ENCODE data around the gene TNFRSF14.
A peak's percentile ranks its signal among the peaks of the same experiment; 100 is the strongest.

TNFRSF14 gene
- total RNA-seq = 121 to 226 (median 156) reads per million in 9 experiments

DNA sequence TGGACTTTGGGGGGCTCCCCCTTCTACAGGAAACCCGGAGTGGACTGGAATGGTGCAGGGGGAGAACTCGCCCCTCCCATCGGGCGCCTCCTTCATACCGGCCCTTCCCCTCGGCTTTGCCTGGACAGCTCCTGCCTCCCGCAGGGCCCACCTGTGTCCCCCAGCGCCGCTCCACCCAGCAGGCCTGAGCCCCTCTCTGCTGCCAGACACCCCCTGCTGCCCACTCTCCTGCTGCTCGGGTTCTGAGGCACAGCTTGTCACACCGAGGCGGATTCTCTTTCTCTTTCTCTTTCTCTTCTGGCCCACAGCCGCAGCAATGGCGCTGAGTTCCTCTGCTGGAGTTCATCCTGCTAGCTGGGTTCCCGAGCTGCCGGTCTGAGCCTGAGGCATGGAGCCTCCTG, at the start of gene TNFRSF14:
Gene TNFRSF14, plus strand, starts transcription at position 95 of the 401 bp plus-strand sequence. Its CDS starts 294 bp downstream, at position 389.
- DNase-seq = peak; percentile 67 to 73 (median 71)
- peak; percentile 76 for ATAC-seq (replicated peaks)
- H3K36me3 Mint-ChIP-seq (ENCODE audit: insufficient read depth) = peaks cover 35% of the 10 kb centered on the region
- no peaks in the 10 kb centered on the region for H3K9me3 Mint-ChIP-seq
- peak within 1 kb of the TSS; percentile 96 to 99 for H3K27ac Mint-ChIP-seq
- H3K4me3 Mint-ChIP-seq = peak within 1 kb of the TSS; percentile 93 to 98
- no peaks in the 10 kb centered on the region for H3K27me3 Mint-ChIP-seq
- peaks cover 40 to 43% of the 10 kb centered on the region in 2 donors for H3K4me1 Mint-ChIP-seq (ENCODE audit: low read depth in 2 of 2)

DNA sequence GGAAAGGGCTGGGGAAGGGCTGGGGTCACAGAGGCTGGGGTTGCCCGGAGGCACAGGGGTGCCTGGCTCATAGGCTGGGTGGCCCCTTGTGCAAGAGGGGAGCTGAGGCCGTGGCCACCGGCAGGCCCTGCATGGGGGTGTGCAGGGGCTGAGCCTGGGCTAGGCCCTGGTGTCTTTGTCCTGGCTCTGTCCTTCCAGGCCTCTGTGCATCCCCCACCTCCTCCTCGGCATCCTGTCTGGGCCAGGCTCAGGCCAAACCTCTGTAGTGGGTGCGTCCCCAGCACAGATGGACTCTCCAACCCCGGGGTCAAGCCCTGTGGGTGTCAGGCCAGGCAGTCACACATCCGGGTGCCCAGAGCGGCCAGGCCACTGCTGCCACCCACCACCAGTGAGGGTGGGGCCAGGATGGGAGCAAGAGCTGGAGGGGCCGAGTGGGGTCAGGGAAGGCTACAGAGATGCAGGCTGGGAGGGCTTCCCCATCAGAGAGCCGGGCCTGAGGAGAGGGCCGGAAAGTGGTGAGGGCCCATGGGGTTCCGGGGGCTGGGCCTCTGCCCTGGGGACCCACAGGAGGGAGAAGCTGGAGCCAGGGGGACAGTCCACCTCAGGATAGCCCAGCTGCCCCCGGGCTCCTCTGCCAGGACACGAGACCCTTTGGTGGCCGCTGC, 49.1 kb upstream of the TNFRSF14 start:
- H3K9me3 Mint-ChIP-seq = no peaks in the 10 kb centered on the region
- H3K4me3 Mint-ChIP-seq = no peak overlapping the region
- no peak overlapping the region for H3K27ac Mint-ChIP-seq
- no peak for ATAC-seq (replicated peaks)
- H3K36me3 Mint-ChIP-seq (ENCODE audit: insufficient read depth) = peaks cover 34% of the 10 kb centered on the region
- peaks cover 0 to 2% of the 10 kb centered on the region in 2 donors for H3K4me1 Mint-ChIP-seq (ENCODE audit: low read depth in 2 of 2)
- no peaks in the 10 kb centered on the region for H3K27me3 Mint-ChIP-seq
- DNase-seq = no peak

DNA sequence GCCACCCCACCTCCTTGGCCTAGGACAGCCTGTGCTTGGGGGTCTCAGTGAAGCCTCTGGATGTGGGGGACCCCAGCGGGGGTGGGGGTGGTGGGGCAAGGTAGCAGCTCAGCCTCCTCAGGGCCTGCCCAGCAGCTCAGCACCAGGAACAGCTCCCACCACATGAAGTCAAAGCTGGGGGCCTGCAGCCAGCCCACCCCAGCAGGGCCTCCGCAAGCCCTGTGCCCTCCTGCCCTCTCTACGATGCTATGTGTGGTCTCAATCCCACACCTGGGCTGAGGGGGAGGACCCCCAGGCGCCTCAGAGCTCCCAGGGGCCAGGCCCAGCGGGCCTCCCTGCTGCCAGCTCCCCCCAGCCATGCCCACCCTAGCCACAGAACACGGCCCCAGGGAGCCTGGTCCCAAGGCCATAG, 48.4 kb upstream of the TNFRSF14 start:
- Mint-ChIP-seq H3K4me1 (ENCODE audit: low read depth in 2 of 2) (peaks cover 0 to 2% of the 10 kb centered on the region in 2 donors), H3K36me3 (ENCODE audit: insufficient read depth) (peaks cover 37% of the 10 kb centered on the region), H3K4me3 (no peak overlapping the region), H3K9me3 (no peaks in the 10 kb centered on the region), H3K27ac (no peak overlapping the region), H3K27me3 (no peaks in the 10 kb centered on the region)
- ATAC-seq (replicated peaks) (no peak), DNase-seq (no peak)

DNA sequence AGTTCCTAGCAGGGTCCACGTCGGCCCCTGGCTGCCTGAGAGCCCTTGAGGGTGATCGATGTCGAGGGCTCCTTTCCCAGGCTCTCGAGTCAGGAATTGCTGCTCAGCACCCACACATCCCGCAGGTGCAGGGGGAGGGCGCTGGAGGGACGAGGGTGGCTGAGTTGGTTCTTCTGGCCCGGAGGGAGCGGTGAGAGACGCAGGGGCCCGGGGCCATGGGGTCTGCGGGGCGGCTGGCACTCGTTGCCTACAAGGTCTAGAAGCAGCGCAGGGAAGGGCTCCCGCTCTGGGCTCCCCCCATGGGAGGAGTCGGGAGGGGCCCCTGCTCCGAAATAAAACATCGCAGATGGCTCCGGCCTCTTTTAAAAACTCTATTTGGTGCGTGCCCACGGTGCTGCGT, 48.0 kb upstream of the TNFRSF14 start:
- Mint-ChIP-seq H3K36me3 (ENCODE audit: insufficient read depth) (peaks cover 37% of the 10 kb centered on the region), H3K27ac (no peak overlapping the region), H3K4me1 (ENCODE audit: low read depth in 2 of 2) (peaks cover 0 to 2% of the 10 kb centered on the region in 2 donors), H3K4me3 (no peak overlapping the region), H3K9me3 (no peaks in the 10 kb centered on the region), H3K27me3 (no peaks in the 10 kb centered on the region)
- DNase-seq (no peak), ATAC-seq (replicated peaks) (no peak)

DNA sequence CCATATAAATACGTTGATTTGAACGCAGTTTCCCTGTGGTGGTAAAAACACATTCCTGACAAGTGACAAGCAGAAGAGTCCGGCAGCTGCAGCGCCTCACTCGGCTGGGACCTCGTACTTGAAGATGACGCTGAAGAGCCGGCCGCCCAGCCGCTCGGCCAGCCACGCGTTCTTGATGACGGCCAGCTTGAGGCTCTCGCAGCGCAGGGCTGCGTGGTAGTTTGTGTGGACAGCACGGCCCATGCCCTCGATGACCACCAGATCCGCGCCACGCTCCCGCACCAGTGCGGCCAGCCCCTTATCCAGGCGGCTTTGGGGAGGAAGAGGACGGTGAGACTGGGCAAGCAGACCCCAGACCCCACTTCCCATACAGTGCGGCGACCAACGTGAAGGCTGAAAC, 47.4 kb upstream of the TNFRSF14 start:
- no peak overlapping the region for H3K27ac Mint-ChIP-seq
- H3K27me3 Mint-ChIP-seq = no peaks in the 10 kb centered on the region
- peaks cover 43% of the 10 kb centered on the region for H3K36me3 Mint-ChIP-seq (ENCODE audit: insufficient read depth)
- peaks cover 0 to 2% of the 10 kb centered on the region in 2 donors for H3K4me1 Mint-ChIP-seq (ENCODE audit: low read depth in 2 of 2)
- ATAC-seq (replicated peaks) = no peak
- no peaks in the 10 kb centered on the region for H3K9me3 Mint-ChIP-seq
- DNase-seq = no peak
- no peak overlapping the region for H3K4me3 Mint-ChIP-seq

DNA sequence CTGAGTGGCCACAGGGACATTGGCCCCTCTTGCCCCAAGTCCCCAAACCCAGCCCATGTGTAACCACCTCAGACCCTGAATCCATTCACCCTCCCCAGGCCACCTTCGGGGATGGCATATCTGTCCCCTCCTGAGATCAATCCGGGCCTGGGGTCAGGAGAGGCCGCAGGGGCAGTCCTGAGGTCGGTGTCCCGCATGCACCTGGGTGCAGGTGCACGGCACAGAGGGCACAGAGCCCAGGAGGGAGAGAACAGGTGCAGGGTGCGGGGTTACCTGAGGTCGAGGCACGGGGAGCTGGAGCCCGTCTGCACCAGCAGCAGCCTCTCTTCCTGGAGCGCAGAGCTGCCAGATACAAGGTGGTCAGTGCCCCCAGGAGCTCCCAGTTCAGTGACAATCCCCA, 46.6 kb upstream of the TNFRSF14 start:
- peaks cover 0 to 2% of the 10 kb centered on the region in 2 donors for H3K4me1 Mint-ChIP-seq (ENCODE audit: low read depth in 2 of 2)
- H3K4me3 Mint-ChIP-seq = no peak overlapping the region
- no peak for ATAC-seq (replicated peaks)
- no peaks in the 10 kb centered on the region for H3K9me3 Mint-ChIP-seq
- peaks cover 43% of the 10 kb centered on the region for H3K36me3 Mint-ChIP-seq (ENCODE audit: insufficient read depth)
- no peak for DNase-seq
- peak overlapping the region in 1 of 2 donors; percentile 23 for H3K27ac Mint-ChIP-seq
- H3K27me3 Mint-ChIP-seq = no peaks in the 10 kb centered on the region

DNA sequence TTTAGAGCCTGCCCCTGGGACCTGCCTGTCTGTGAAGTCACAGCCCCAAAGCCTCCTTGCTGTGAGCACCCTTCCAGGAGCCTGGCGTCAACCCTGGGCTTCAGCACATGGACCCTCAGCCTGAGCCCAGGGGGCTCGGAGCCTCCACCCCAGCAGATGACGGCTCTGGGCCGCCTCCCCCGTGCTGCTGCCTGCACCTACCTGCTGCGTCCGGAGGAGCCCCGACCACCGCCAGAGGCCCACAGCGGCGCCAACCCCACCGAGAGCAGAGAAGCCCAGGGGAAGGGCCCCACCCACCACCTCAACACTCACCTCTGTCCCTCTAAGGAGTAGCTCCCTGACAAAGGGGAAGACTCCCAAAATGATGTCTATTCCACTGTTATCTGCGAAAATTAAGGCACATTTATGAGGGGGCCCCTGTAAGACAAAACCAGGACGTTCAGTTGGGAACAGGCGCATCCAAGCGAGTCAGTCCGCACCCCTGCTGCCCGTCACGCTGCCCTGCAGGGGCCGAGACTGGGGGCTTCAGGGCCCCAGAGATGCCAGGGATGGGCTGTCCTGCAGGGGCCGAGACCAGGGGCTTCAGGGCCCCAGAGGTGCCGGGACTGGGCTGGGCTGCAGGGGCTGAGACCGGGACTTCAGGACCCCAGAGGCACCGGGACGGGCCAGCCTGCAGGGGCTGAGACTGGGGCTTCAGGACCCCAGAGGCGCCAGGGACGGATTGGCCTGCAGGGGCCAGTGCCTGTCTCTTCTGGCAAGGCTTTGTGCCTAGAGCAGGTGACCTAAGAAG, 45.6 kb upstream of the TNFRSF14 start:
- no peaks in the 10 kb centered on the region for H3K9me3 Mint-ChIP-seq
- no peak overlapping the region for H3K27ac Mint-ChIP-seq
- H3K4me3 Mint-ChIP-seq = no peak overlapping the region
- H3K4me1 Mint-ChIP-seq (ENCODE audit: low read depth in 2 of 2) = peaks cover 0 to 2% of the 10 kb centered on the region in 2 donors
- ATAC-seq (replicated peaks) (no peak), DNase-seq (no peak)
- H3K27me3 Mint-ChIP-seq = no peaks in the 10 kb centered on the region
- H3K36me3 Mint-ChIP-seq (ENCODE audit: insufficient read depth) = peaks cover 50% of the 10 kb centered on the region

DNA sequence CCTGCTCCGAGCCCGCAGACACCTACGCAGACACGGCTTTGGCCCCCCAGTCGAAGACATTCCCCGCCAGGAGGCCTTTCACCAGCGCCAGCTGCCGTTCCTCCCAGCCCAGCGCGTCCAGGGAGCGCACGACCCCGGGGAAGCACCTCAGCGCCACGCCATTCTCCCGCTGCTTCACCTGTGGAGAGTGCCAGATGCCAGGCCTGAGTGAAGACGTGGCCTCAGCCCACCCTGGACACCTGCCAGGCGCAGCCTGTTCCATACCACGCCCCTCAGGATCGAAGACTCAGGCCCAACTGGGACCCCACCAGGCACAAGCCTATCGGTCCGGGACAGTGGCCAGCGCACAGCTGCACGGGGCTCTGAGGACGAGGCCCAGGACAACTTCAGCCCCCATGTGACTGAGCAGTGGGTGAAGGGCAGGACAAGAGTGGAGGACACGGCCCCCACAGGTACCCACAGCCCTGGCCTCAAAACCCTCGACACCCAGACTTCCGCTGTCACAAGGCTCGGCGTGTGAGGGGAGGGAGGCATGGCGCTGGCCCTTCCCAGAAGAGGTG, 43.2 kb upstream of the TNFRSF14 start:
- peaks cover 0 to 2% of the 10 kb centered on the region in 2 donors for H3K4me1 Mint-ChIP-seq (ENCODE audit: low read depth in 2 of 2)
- no peak overlapping the region for H3K27ac Mint-ChIP-seq
- no peaks in the 10 kb centered on the region for H3K9me3 Mint-ChIP-seq
- H3K36me3 Mint-ChIP-seq (ENCODE audit: insufficient read depth) = peaks cover 62% of the 10 kb centered on the region
- no peaks in the 10 kb centered on the region for H3K27me3 Mint-ChIP-seq
- no peak overlapping the region for H3K4me3 Mint-ChIP-seq
- DNase-seq = no peak
- ATAC-seq (replicated peaks) = no peak

DNA sequence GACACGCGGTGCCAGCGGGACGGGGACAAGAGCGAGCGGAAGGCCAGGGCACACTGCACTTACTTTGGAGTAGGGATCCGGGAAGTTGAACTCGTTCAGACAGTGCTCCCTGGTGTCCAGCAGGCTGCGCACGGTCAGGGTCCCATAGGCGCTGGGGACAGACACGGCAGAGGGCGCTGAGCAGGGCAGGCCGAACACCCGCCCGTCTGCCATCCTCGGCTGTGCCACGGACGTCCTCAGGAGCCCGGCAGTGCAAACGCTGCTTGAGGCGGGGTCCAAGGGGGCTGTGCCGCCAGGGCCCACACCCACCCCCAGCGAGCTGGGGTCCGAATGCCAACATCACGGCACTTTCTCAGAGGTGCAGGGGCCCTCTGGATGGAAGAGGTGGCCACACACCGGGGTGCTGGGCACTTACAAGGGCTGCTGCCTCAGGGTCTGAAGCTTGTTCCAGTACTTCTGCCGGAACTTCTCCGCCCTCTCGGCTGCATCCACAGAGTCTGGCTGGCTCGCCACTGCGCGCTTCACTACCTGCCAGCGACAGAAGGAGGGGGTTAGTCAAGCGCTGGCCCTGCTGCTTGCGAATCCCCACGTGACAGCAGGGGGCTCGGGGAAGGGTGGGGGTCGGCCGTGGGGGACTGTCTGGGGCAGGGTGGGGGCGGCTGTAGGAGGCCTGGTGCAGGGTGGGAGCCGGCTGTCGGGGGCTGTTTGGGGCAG, 42.1 kb upstream of the TNFRSF14 start:
- Mint-ChIP-seq H3K27me3 (no peaks in the 10 kb centered on the region), H3K9me3 (no peaks in the 10 kb centered on the region), H3K27ac (no peak overlapping the region), H3K36me3 (ENCODE audit: insufficient read depth) (peaks cover 61% of the 10 kb centered on the region), H3K4me3 (no peak overlapping the region), H3K4me1 (ENCODE audit: low read depth in 2 of 2) (peaks cover 0 to 2% of the 10 kb centered on the region in 2 donors)
- ATAC-seq (replicated peaks) (no peak), DNase-seq (no peak)

DNA sequence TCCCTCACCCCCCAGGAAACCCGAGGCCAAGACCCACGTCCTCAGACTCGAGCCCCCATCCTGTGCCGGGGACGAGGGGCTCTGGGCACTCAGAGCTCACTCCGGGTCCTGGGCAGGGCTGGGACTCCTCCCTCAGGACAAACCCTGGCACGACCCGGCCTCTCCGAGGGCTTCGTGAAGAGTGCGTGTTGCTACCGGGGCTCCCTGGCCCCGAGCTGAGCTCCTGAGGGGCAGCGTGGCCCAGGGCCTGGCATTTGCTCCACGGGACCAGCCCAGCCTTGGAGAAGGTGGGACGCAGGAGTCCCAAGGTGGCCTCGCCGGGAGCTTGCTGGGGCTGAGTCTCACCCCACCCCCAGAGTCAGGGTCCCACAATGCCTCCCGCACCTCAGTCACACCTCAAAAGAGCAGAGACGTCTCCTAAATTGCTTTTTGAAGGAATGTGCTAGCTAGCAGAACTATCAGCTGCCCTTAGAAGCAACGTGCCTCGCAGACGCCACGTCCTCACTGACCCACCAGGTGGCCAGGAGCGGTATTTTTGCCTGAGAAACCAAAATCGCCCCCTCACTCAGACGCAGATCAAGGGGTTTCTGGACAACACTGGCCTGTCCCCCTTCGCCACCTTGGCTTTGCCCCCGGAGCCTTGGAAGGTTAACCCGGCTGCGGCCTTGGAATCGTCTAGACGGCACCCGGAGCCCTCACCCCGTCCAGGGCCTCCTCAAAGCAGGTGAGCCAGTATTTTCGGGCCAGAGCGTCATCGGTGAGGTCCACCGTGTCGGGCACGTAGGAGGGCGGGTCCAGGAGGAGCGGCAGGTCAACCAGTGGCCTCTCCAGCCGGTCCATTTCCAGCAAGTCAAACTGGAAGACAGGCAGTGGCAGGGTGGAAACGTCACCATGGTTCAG, 41.1 kb upstream of the TNFRSF14 start:
- Mint-ChIP-seq H3K27me3 (no peaks in the 10 kb centered on the region), H3K4me3 (no peak overlapping the region), H3K9me3 (no peaks in the 10 kb centered on the region), H3K27ac (no peak overlapping the region), H3K4me1 (ENCODE audit: low read depth in 2 of 2) (peaks cover 0 to 2% of the 10 kb centered on the region in 2 donors), H3K36me3 (ENCODE audit: insufficient read depth) (peaks cover 53% of the 10 kb centered on the region)
- ATAC-seq (replicated peaks) (no peak), DNase-seq (no peak)

DNA sequence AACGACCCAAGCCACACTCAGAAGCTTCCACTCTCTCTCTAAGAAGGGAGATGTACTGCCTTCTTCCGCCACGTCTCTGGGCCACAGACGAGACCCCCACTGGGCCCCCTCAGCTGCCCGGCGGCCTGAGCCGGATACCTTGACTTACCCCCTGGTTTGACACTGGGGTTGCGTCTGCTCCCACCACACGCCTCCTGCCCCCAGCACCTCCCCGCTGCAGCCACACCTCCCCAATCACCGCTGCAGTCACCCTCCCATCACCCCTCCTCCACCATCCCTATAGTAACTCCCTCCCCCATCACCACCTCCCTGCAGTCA, 40.4 kb upstream of the TNFRSF14 start:
- ATAC-seq (replicated peaks) = no peak
- no peak for DNase-seq
- H3K4me1 Mint-ChIP-seq (ENCODE audit: low read depth in 2 of 2) = peaks cover 0 to 2% of the 10 kb centered on the region in 2 donors
- no peaks in the 10 kb centered on the region for H3K9me3 Mint-ChIP-seq
- no peaks in the 10 kb centered on the region for H3K27me3 Mint-ChIP-seq
- no peak overlapping the region for H3K27ac Mint-ChIP-seq
- peaks cover 54% of the 10 kb centered on the region for H3K36me3 Mint-ChIP-seq (ENCODE audit: insufficient read depth)
- H3K4me3 Mint-ChIP-seq = no peak overlapping the region

DNA sequence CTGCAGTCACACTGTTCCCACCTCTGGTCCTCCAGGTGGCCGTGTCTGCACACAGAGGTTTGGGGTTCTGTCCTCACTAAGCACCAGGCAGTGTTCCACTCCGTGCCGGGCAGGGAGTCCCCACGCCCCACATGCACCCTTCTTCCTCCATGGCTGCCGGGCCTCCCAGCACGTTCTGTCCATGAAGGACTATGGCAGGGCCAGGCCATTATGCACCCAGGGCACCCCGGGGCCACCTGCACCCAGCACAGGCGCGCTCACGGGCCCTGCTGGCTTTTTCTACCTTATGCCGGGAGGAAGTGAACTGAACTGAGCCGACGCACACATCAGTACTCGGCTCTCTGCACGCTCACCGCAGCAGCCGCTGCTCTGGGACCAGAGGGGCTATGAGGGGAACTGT, 40.0 kb upstream of the TNFRSF14 start:
- Mint-ChIP-seq H3K27me3 (no peaks in the 10 kb centered on the region), H3K9me3 (no peaks in the 10 kb centered on the region), H3K27ac (no peak overlapping the region), H3K4me1 (ENCODE audit: low read depth in 2 of 2) (peaks cover 0 to 2% of the 10 kb centered on the region in 2 donors), H3K4me3 (no peak overlapping the region), H3K36me3 (ENCODE audit: insufficient read depth) (peaks cover 54% of the 10 kb centered on the region)
- ATAC-seq (replicated peaks) = no peak
- DNase-seq = no peak

DNA sequence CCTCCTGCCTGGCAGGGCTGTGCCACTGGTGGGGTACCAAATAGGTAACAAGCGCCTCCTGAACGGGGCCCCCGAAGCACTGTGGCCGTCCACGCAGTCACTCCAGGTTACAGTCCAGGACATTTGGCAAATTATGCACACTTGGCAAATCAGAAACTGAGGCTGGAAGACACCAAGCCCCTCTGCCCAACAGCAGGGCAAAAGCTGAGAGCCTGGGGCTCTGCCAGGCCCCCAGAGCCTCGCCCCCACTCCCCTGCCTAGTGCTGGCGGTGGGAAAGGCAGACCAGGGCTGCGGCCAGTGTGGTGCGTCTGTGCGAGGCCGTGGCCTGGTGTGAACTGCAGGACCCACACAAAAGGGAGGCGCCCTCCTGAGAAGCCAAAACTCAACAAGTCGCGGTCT, 39.2 kb upstream of the TNFRSF14 start:
- ATAC-seq (replicated peaks) = no peak
- H3K4me3 Mint-ChIP-seq = no peak overlapping the region
- no peak for DNase-seq
- H3K27me3 Mint-ChIP-seq = no peaks in the 10 kb centered on the region
- peaks cover 52% of the 10 kb centered on the region for H3K36me3 Mint-ChIP-seq (ENCODE audit: insufficient read depth)
- H3K27ac Mint-ChIP-seq = no peak overlapping the region
- H3K4me1 Mint-ChIP-seq (ENCODE audit: low read depth in 2 of 2) = no peaks in the 10 kb centered on the region
- no peaks in the 10 kb centered on the region for H3K9me3 Mint-ChIP-seq

All from effector memory CD8-positive, alpha-beta T cell (primary cell).